M059J (cell line): ENCODE results near the gene PRKAR1A. TPM values are rescaled to one million over a fixed set of nuclear protein-coding genes. Genes with fewer than 3 reads are reported as not detected.
"Not testable (repeated sequence)": the region's sequence is repeated elsewhere in the genome, so short reads cannot be mapped to it uniquely, and the experiment has no call there.

Source experiments
- DNase-seq: peaks from one replicate; pipeline ENCODE4 v3.0.0-alpha.2; 2012; ENCODE audit warnings: low read depth
- total RNA-seq: library from RNA; depleted of rRNA; stranded (reverse); fragments of >200 nt; shearing (Covaris generic); gene quantifications from 2 replicates; pipeline ENCODE4 v1.2.3, GENCODE V29; 2014

The PRKAR1A gene
- total RNA-seq, 1 experiment from 2014 or later = 182 TPM

- DNase-seq = no peak
Measured at GRCh38 chr17:68511254-68511670, 968 bp upstream of the PRKAR1A start.

- peak; percentile 70 for DNase-seq
Measured at GRCh38 chr17:68511671-68512246, 471 bp upstream of the PRKAR1A start.

GRCh38 chr17:68512960-68513474, 787 bp downstream of the PRKAR1A start:
- DNase-seq = peak; percentile 64

- DNase-seq = no peak
Measured at GRCh38 chr17:68513932-68514331, 1.7 kb downstream of the PRKAR1A start.

GRCh38 chr17:68514831-68515635, 2.8 kb downstream of the PRKAR1A start:
- DNase-seq = no peak

GRCh38 chr17:68516732-68517131, 4.5 kb downstream of the PRKAR1A start:
- no peak for DNase-seq

GRCh38 chr17:68517605-68518004, 5.4 kb downstream of the PRKAR1A start:
- DNase-seq = not testable (repeated sequence)

- DNase-seq = no peak
Measured at GRCh38 chr17:68518063-68518815, 6.0 kb downstream of the PRKAR1A start.

- DNase-seq = not testable (repeated sequence)
Measured at GRCh38 chr17:68519051-68519450, 6.8 kb downstream of the PRKAR1A start.

GRCh38 chr17:68519911-68520310, 7.7 kb downstream of the PRKAR1A start:
- no peak for DNase-seq

GRCh38 chr17:68522266-68522665, 10.0 kb downstream of the PRKAR1A start:
- DNase-seq = no peak

GRCh38 chr17:68526548-68526947, 14.3 kb downstream of the PRKAR1A start:
- no peak for DNase-seq

GRCh38 chr17:68527314-68527713, 15.1 kb downstream of the PRKAR1A start:
- no peak for DNase-seq

GRCh38 chr17:68531252-68531651, 19.0 kb downstream of the PRKAR1A start:
- no peak for DNase-seq

GRCh38 chr17:68532826-68533225, 20.6 kb downstream of the PRKAR1A start:
- no peak for DNase-seq

- no peak for DNase-seq
Measured at GRCh38 chr17:68533887-68534694, 21.9 kb downstream of the PRKAR1A start.

GRCh38 chr17:68534695-68535088, 22.5 kb downstream of the PRKAR1A start:
- no peak for DNase-seq

GRCh38 chr17:68535922-68536321, 23.7 kb downstream of the PRKAR1A start:
- no peak for DNase-seq

GRCh38 chr17:68539548-68540467, 27.6 kb downstream of the PRKAR1A start:
- no peak for DNase-seq

- DNase-seq = no peak
Measured at GRCh38 chr17:68540981-68541380, 28.8 kb downstream of the PRKAR1A start.
